Liver (tissue), 3 donors: ENCODE results near the gene HTR4.
A peak's percentile ranks its signal among the peaks of the same experiment; 100 is the strongest.

Experiments used
- HNF4A ChIP-seq, 2 donors: conservative IDR thresholded peaks; 2 replicates each; pipeline ENCODE4 v1.6.1; 2016; ENCODE audit warnings: antibody characterized with exemption in 2 of 2, mild to moderate bottlenecking in 2 of 2
- RAD21 ChIP-seq, 2 donors: IDR thresholded peaks; 2 replicates each; pipeline ENCODE4 v1.6.1; 2016; ENCODE audit warnings: antibody characterized with exemption in 2 of 2, mild to moderate bottlenecking in 2 of 2
- SP1 ChIP-seq: IDR thresholded peaks from 2 replicates; pipeline ENCODE4 v1.6.1; 2018; ENCODE audit warnings: antibody characterized with exemption, mild to moderate bottlenecking
- TAF1 ChIP-seq: conservative IDR thresholded peaks from 2 replicates; pipeline ENCODE4 v1.6.1; 2016; ENCODE audit warnings: antibody characterized with exemption, mild to moderate bottlenecking
- YY1 ChIP-seq: IDR thresholded peaks from 2 replicates; pipeline ENCODE4 v1.6.1; 2016; ENCODE audit warnings: antibody characterized with exemption, mild to moderate bottlenecking
- TF ChIP-seq, protein P1 (sequence below): fragments of 150-350 bp; IDR thresholded peaks from 2 replicates; pipeline ENCODE4 v1.5.1; 2017; ENCODE audit warnings: improper control_type of control experiment, low read depth, low read length; ENCODE audit not compliant: missing input control
- TF ChIP-seq, protein P2 (sequence below): IDR thresholded peaks from 2 replicates; pipeline ENCODE4 v1.6.1; 2016; ENCODE audit warnings: antibody characterized with exemption
- TF ChIP-seq, protein P3 (sequence below): IDR thresholded peaks from 2 replicates; pipeline ENCODE4 v1.6.1; 2016; ENCODE audit warnings: antibody characterized with exemption
- donor health status: healthy.
- donor health status: healthy.

DNA sequence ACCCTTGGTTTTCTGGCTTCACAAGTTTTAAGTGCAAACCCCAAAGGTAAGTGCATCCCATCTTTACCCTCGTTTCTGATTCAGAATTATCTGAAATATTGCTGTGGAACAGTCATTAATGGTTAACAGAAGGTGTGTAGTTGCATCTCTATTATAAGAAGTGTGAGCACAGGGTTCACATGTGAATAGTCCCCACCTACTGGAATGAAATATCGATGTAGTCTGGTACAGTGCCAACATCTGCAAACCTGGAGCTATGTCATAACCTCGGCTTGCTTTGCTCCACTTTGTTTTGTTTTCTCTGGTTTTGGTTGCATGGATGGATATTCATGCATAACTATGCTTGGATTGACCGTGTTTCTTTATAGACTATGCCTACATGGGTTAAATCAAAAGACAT is 12.6 kb downstream of the HTR4 start:
- TF ChIP-seq, protein P1, sequence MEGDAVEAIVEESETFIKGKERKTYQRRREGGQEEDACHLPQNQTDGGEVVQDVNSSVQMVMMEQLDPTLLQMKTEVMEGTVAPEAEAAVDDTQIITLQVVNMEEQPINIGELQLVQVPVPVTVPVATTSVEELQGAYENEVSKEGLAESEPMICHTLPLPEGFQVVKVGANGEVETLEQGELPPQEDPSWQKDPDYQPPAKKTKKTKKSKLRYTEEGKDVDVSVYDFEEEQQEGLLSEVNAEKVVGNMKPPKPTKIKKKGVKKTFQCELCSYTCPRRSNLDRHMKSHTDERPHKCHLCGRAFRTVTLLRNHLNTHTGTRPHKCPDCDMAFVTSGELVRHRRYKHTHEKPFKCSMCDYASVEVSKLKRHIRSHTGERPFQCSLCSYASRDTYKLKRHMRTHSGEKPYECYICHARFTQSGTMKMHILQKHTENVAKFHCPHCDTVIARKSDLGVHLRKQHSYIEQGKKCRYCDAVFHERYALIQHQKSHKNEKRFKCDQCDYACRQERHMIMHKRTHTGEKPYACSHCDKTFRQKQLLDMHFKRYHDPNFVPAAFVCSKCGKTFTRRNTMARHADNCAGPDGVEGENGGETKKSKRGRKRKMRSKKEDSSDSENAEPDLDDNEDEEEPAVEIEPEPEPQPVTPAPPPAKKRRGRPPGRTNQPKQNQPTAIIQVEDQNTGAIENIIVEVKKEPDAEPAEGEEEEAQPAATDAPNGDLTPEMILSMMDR, result peak; percentile 5
- peak; percentile 30 for TF ChIP-seq SP1
- TF ChIP-seq, protein P2, sequence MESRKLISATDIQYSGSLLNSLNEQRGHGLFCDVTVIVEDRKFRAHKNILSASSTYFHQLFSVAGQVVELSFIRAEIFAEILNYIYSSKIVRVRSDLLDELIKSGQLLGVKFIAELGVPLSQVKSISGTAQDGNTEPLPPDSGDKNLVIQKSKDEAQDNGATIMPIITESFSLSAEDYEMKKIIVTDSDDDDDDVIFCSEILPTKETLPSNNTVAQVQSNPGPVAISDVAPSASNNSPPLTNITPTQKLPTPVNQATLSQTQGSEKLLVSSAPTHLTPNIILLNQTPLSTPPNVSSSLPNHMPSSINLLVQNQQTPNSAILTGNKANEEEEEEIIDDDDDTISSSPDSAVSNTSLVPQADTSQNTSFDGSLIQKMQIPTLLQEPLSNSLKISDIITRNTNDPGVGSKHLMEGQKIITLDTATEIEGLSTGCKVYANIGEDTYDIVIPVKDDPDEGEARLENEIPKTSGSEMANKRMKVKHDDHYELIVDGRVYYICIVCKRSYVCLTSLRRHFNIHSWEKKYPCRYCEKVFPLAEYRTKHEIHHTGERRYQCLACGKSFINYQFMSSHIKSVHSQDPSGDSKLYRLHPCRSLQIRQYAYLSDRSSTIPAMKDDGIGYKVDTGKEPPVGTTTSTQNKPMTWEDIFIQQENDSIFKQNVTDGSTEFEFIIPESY, result peak; percentile 14
- TF ChIP-seq, protein P3, sequence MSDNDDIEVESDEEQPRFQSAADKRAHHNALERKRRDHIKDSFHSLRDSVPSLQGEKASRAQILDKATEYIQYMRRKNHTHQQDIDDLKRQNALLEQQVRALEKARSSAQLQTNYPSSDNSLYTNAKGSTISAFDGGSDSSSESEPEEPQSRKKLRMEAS, result peak; percentile 47
- peak; percentile 52 to 56 for TF ChIP-seq RAD21 (IDR thresholded peaks at IDR 0.05)
- TF ChIP-seq TAF1, result no peak
- TF ChIP-seq HNF4A (conservative IDR thresholded peaks at IDR 0.05), result peak in 1 of 2 donors; percentile 52
- peak; percentile 24 for TF ChIP-seq YY1
